BLaER1 treated with 17β-estradiol and CSF1 and Interleukin-3, amounts not matched to agents 10 nM and 100 nM (cell line): ENCODE results near the gene ADAT1.

ENCODE experiments used
- H3K27ac ChIP-seq, 11 experiments: shearing (Covaris generic); formaldehyde crosslinking; 2 replicates each; pipeline ENCODE4 v1.8.1; 2022
- H3K27me3 ChIP-seq, 11 experiments: shearing (Covaris generic); formaldehyde crosslinking; 2 replicates each; pipeline ENCODE4 v1.8.1; 2022
- H3K36me3 ChIP-seq, 11 experiments: shearing (Covaris generic); formaldehyde crosslinking; 2 replicates each; pipeline ENCODE4 v1.8.1; 2022
- H3K4me1 ChIP-seq, 10 experiments: shearing (Covaris generic); formaldehyde crosslinking; 2 replicates each; pipeline ENCODE4 v1.8.1; 2022
- H3K4me2 ChIP-seq, 11 experiments: shearing (Covaris generic); formaldehyde crosslinking; 2 replicates each; pipeline ENCODE4 v1.8.1; 2022
- H3K4me3 ChIP-seq, 10 experiments: shearing (Covaris generic); formaldehyde crosslinking; 2 replicates each; pipeline ENCODE4 v1.8.1; 2022
- H3K9ac ChIP-seq, 11 experiments: shearing (Covaris generic); formaldehyde crosslinking; 2 replicates each; pipeline ENCODE4 v1.8.1; 2022
- H3K9me3 ChIP-seq, 11 experiments: shearing (Covaris generic); formaldehyde crosslinking; replicated peaks in 1 of 11; 2 replicates each; pipeline ENCODE4 v1.8.1; 2022
- H4K20me1 ChIP-seq, 11 experiments: shearing (Covaris generic); formaldehyde crosslinking; 2 replicates each; pipeline ENCODE4 v1.8.1; 2022
- Cebpa-rat ChIP-seq, 11 experiments: shearing (Covaris generic); IDR thresholded peaks; 2 replicates each; pipeline ENCODE4 v1.8.1; 2022

The ADAT1 gene

DNA sequence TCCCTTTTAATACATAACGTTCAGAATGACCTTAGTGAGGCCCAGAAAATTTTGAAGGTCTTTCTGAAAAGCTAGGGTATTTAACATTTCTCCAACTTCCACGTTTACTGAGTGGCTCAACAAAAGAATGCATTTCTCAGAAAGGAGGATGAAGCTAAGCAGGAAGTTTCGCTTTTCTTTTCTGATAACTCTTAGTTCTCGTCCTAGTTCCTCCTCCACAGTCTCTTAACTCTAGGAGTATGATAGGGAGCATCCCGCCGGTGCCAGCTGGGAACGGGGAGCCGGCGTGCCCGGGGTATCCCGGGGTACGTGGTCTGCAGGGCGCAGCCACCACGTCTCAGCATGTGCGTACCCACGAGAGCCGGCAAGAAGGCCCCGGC, 24.0 kb upstream of the ADAT1 start:
- Histone ChIP-seq H3K9ac (peak overlapping the region; percentile 88 to 97 (median 93)), H3K4me2 (peak overlapping the region; percentile 85 to 96 (median 92)), H3K4me1 (peaks cover 45 to 52% (median 49%) of the 10 kb centered on the region in 10 experiments), H4K20me1 (peaks cover 35 to 86% (median 66%) of the 10 kb centered on the region in 11 experiments), H3K27ac (peak overlapping the region; percentile 85 to 96 (median 93); a peak in 21 of 22 replicates), H3K9me3 (no peaks in the 10 kb centered on the region), H3K36me3 (peaks cover 30 to 58% (median 46%) of the 10 kb centered on the region in 11 experiments), H3K27me3 (no peaks in the 10 kb centered on the region), H3K4me3 (peak overlapping the region; percentile 80 to 98 (median 94))
- no peak for TF ChIP-seq Cebpa-rat (IDR thresholded peaks at IDR 0.05)

DNA sequence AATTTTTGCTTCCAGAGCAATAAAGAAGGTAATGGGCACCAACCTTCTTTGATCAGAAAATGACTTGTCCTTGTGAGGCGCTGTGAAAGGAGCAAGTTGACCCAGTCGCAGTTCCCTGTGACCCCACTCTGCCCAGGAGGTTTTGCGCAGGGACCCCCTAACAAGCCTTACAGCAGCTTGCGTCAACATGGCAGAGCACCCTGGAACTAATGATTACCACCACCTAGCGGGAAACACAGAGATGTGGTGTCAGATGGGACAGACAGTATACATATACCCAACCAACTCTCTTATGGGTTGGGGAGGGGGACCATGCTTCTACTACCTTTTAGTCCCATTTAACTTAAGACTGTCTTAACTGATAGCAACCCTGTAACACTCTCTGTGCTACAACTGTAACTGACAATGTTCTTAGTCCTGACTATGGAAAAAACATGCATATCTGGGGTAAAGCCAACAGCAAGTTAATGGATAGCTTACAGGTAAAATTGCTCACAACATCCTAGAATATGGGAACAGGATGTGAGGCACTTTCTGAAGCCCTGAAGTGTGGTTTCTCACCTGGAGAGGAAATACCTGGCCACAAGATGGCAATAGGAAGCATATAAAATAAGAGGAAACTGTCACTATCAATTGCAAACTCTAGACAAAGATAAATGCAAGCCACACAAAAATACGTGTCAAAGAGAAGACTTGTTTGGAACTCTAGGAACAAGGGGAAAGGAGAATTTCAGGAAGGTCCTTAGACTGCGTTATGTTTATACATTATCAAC, 21.3 kb upstream of the ADAT1 start:
- Histone ChIP-seq H3K9ac (no peak overlapping the region), H3K36me3 (peaks cover 57 to 69% (median 66%) of the 10 kb centered on the region in 11 experiments), H3K27me3 (no peaks in the 10 kb centered on the region), H4K20me1 (peaks cover 9 to 86% (median 66%) of the 10 kb centered on the region in 11 experiments; a peak in 21 of 22 replicates), H3K9me3 (no peaks in the 10 kb centered on the region), H3K4me2 (peak overlapping the region in 9 of 11 experiments; percentile 85 to 96 (median 92); a peak in 10 of 22 replicates), H3K4me3 (no peak overlapping the region), H3K4me1 (peaks cover 22 to 28% (median 26%) of the 10 kb centered on the region in 10 experiments), H3K27ac (no peak overlapping the region)
- no peak for TF ChIP-seq Cebpa-rat (IDR thresholded peaks at IDR 0.05)

DNA sequence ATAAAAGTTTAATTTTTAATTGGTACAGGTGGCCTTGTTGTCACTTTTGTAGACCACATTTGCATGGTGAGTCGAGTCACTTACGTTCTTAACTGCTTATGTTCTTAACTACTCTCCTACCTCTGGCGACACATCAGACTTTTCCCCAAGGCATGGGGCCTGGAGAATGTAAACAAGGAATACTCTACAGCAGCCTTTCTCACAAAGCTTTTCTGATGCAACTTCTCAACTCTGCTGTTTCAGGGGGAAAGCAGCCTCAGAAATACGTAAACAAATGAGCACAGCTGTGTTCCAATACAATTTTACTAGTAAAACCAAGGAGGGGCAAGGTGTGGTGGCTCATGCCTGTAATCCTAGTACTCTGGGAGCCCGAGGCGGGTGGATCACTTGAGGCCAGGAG, 17.5 kb upstream of the ADAT1 start:
- no peak for TF ChIP-seq Cebpa-rat (IDR thresholded peaks at IDR 0.05)
- Histone ChIP-seq H3K4me2 (no peak overlapping the region), H3K9ac (no peak overlapping the region), H3K9me3 (no peaks in the 10 kb centered on the region), H4K20me1 (peaks cover 7 to 98% (median 96%) of the 10 kb centered on the region in 11 experiments; a peak in 21 of 22 replicates), H3K4me1 (peaks cover 10 to 17% (median 14%) of the 10 kb centered on the region in 10 experiments), H3K36me3 (peaks cover 95 to 100% (median 100%) of the 10 kb centered on the region in 11 experiments), H3K27me3 (no peaks in the 10 kb centered on the region), H3K4me3 (no peak overlapping the region), H3K27ac (no peak overlapping the region)

DNA sequence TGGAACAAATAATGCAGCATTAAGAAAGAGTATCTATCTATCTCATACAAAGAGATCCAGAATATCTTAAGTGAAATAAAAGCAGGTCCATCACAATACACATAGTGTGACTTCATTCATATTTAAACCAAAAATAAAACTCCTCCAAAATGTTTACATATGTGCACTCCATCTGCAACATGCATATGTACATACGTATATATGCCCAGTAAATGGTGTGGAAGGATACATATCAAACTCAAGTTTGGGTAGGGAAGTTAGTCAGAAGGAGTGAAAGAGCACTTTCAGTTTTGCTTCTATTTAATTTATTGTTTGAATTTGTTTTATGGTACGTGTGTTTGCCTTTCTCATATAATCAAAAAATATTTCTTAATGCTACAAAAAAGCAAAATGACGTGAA, 12.0 kb upstream of the ADAT1 start:
- Histone ChIP-seq H3K4me1 (peaks cover 0 to under 1% (median 0%) of the 10 kb centered on the region in 10 experiments; a peak in 2 of 20 replicates), H3K9me3 (no peaks in the 10 kb centered on the region), H4K20me1 (peaks cover 0 to 86% (median 45%) of the 10 kb centered on the region in 11 experiments; a peak in 18 of 22 replicates), H3K4me3 (no peak overlapping the region), H3K36me3 (peaks cover 99 to 100% (median 100%) of the 10 kb centered on the region in 11 experiments), H3K27me3 (no peaks in the 10 kb centered on the region), H3K4me2 (no peak overlapping the region), H3K27ac (no peak overlapping the region), H3K9ac (no peak overlapping the region)
- no peak for TF ChIP-seq Cebpa-rat (IDR thresholded peaks at IDR 0.05)

DNA sequence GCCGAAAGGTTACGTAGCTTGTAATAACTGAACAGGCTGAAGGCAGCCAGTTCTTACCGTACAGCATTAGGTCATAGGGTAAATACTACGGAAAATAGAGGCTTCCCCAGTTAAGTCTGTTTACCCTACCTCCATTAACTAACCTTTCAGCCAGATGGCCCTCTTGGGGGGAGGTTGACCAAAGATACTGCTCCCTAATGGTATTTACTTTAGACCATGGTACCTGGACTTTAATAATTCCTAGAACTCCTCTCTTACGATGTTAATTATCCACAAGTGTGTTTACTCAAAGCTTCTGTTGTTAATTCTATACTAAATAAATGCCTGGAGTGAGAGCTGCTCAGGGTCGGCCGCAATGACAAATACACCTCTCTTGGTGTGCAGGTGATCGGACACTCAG, 9.8 kb upstream of the ADAT1 start:
- Histone ChIP-seq H3K4me1 (peaks cover 12 to 23% (median 17%) of the 10 kb centered on the region in 10 experiments), H3K27ac (no peak overlapping the region), H3K36me3 (peaks cover 100% of the 10 kb centered on the region in 11 experiments), H3K4me2 (no peak overlapping the region), H3K27me3 (no peaks in the 10 kb centered on the region), H3K9ac (no peak overlapping the region), H3K4me3 (no peak overlapping the region), H3K9me3 (no peaks in the 10 kb centered on the region), H4K20me1 (peaks cover 0 to 84% (median 40%) of the 10 kb centered on the region in 11 experiments; a peak in 18 of 22 replicates)
- TF ChIP-seq Cebpa-rat (IDR thresholded peaks at IDR 0.05) = no peak

DNA sequence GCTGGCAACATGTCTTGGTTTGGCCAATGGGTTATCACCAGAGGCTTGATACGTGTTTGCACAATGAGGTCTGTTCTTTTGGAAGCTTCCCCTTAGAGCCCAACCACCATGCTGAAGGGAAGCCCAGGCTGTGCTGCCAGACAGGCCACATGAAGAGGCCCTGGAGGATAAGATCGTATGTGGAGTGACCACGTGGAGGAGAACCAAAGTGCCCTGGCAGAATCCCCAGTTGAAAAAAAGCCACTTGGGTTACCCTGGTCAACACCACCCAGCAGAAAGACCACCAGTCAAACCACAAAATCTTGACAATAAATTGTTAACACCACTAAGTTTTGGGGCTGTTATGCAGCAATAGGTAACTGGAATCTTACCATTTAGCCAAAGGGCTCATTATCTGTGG, 7.0 kb upstream of the ADAT1 start:
- Histone ChIP-seq H3K36me3 (peaks cover 96 to 100% (median 100%) of the 10 kb centered on the region in 11 experiments), H3K27ac (no peak overlapping the region), H3K9me3 (no peaks in the 10 kb centered on the region), H3K4me2 (no peak overlapping the region), H3K27me3 (no peaks in the 10 kb centered on the region), H3K9ac (no peak overlapping the region), H4K20me1 (peaks cover 0 to 59% (median 23%) of the 10 kb centered on the region in 11 experiments; a peak in 13 of 22 replicates), H3K4me3 (no peak overlapping the region), H3K4me1 (peaks cover 24 to 44% (median 33%) of the 10 kb centered on the region in 10 experiments)
- TF ChIP-seq Cebpa-rat (IDR thresholded peaks at IDR 0.05) = no peak

DNA sequence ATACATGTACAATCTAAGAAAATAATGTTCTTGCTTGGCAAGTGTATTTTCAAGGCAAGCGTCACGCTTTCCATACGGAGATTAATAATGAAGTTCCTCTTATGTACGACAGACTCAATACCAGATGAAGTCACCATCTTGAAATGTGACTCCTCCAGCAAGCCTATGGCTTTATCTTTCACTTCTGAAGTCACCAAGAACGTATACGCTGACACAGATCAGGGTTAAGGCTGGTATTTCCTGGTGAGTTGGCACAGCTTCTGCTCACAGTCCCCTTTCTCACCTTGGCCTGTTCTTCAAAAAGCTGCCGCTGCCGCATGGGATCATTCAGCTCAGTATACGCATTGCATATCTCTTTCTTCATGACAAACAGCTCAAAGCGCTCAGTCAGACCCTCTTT, 6.1 kb upstream of the ADAT1 start:
- Histone ChIP-seq H3K4me2 (peak overlapping the region in 10 of 11 experiments; percentile 55 to 81 (median 70); a peak in 17 of 22 replicates), H3K4me1 (peaks cover 24 to 53% (median 38%) of the 10 kb centered on the region in 10 experiments), H3K4me3 (no peak overlapping the region), H3K9ac (no peak overlapping the region), H3K27me3 (no peaks in the 10 kb centered on the region), H3K9me3 (no peaks in the 10 kb centered on the region), H3K36me3 (peaks cover 86 to 100% (median 99%) of the 10 kb centered on the region in 11 experiments), H3K27ac (no peak overlapping the region), H4K20me1 (peaks cover 0 to 53% (median 23%) of the 10 kb centered on the region in 11 experiments; a peak in 13 of 22 replicates)
- no peak for TF ChIP-seq Cebpa-rat (IDR thresholded peaks at IDR 0.05)

DNA sequence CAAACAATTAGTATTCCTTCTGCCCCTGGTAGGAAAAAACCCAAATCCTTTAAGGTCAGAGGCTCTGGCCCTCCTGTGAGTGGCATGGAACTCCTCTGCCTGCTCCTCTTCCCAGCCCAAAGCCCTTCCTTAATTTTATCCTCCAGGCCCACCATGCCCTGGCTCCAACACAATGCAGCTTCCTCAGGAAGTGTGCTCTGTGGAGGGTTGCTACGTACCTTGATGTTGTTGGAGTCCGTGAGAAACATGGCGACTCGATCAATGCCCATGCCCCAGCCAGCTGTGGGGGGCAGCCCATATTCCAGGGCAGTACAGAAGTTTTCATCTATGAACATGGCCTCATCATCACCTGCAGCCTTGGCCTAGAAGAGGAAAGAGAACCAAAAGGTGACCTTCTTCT, 5.3 kb upstream of the ADAT1 start:
- Histone ChIP-seq H3K4me2 (peak overlapping the region; percentile 31 to 81 (median 69); a peak in 21 of 22 replicates), H3K27me3 (no peaks in the 10 kb centered on the region), H3K4me3 (peak overlapping the region in 1 of 10 experiments; percentile 38; a peak in 1 of 20 replicates), H3K27ac (peak overlapping the region in 10 of 11 experiments; percentile 26 to 51 (median 36); a peak in 16 of 22 replicates), H4K20me1 (peaks cover 0 to 49% (median 23%) of the 10 kb centered on the region in 11 experiments; a peak in 12 of 22 replicates), H3K9ac (peak overlapping the region in 3 of 11 experiments; percentile 11 to 28 (median 27); a peak in 3 of 22 replicates), H3K9me3 (no peaks in the 10 kb centered on the region), H3K36me3 (peaks cover 79 to 93% (median 91%) of the 10 kb centered on the region in 11 experiments), H3K4me1 (peaks cover 24 to 58% (median 42%) of the 10 kb centered on the region in 10 experiments)
- no peak for TF ChIP-seq Cebpa-rat (IDR thresholded peaks at IDR 0.05)

DNA sequence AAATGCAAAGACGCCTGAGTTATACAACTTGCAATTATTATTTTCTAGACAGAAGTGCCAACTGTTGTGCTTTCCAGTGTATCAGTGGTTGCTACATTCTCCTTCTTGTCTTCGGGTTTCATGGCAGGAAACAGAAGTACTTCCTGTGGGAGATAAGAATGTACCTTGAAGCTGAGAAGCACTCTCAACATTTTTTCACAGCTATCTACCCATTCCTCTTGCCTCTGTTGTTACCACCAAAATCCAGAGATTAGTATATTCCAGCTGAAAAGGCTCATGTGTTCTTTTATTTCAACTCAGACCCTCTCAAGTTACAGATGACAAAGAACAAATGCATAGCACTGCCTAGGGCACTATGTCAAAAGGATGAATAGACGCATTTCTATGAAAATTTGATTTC, 4.8 kb upstream of the ADAT1 start:
- Histone ChIP-seq H3K9ac (peak overlapping the region in 4 of 11 experiments; percentile 0 to 28 (median 19); a peak in 4 of 22 replicates), H3K36me3 (peaks cover 74 to 88% (median 86%) of the 10 kb centered on the region in 11 experiments), H3K9me3 (no peaks in the 10 kb centered on the region), H3K4me2 (peak overlapping the region; percentile 21 to 81 (median 69); a peak in 21 of 22 replicates), H3K27me3 (no peaks in the 10 kb centered on the region), H3K27ac (peak overlapping the region in 10 of 11 experiments; percentile 26 to 51 (median 36); a peak in 16 of 22 replicates), H3K4me3 (peak overlapping the region in 1 of 10 experiments; percentile 38; a peak in 2 of 20 replicates), H3K4me1 (peaks cover 24 to 58% (median 42%) of the 10 kb centered on the region in 10 experiments), H4K20me1 (peaks cover 0 to 48% (median 23%) of the 10 kb centered on the region in 11 experiments; a peak in 12 of 22 replicates)
- no peak for TF ChIP-seq Cebpa-rat (IDR thresholded peaks at IDR 0.05)
